Lower lobe of right lung (tissue), 2 donors: Measurements from ENCODE around the gene ADAM10. TPM values are rescaled to one million over a fixed set of nuclear protein-coding genes. Genes with fewer than 3 reads are reported as not detected.

ENCODE experiments used
- ATAC-seq, 2 donors: fragments of 200-7000 bp; cut with Tn5 transposase; one replicate each; pipeline ENCODE4 v1.9.1; 2020 to 2022; ENCODE audit warnings: mild to moderate bottlenecking in 2 of 2, moderate library complexity in 2 of 2
- DNase-seq: peaks from one replicate; pipeline ENCODE4 v3.0.0-alpha.2; 2020
- H3K27ac ChIP-seq: fragments of 200-600 bp; one replicate; pipeline ENCODE4 v1.8.0; 2022
- H3K27me3 ChIP-seq: fragments of 200-600 bp; one replicate; pipeline ENCODE4 v1.8.0; 2022; ENCODE audit warnings: low read depth
- H3K36me3 ChIP-seq: fragments of 200-600 bp; one replicate; pipeline ENCODE4 v1.8.0; 2022; ENCODE audit warnings: mild to moderate bottlenecking
- H3K4me1 ChIP-seq: fragments of 200-600 bp; one replicate; pipeline ENCODE4 v1.8.0; 2022
- H3K4me3 ChIP-seq: fragments of 200-600 bp; one replicate; pipeline ENCODE4 v1.8.0; 2022; ENCODE audit warnings: mild to moderate bottlenecking
- H3K9me3 ChIP-seq: fragments of 200-600 bp; one replicate; pipeline ENCODE4 v1.8.0; 2022
- intact Hi-C: fragments of 100-400 bp; cut with DNase I; formaldehyde crosslinking; loops from one replicate; pipeline ENCODE4 v1.11.0; 2022
- total RNA-seq: library from RNA; stranded (reverse); fragmentation: NEBNext Ultra II Directional; extraction: Animal tissue kit (Norgen Biotek cat#: 25700); gene quantifications from one replicate; pipeline ENCODE4 v1.2.1, GENCODE V29; 2021
- TF ChIP-seq, protein P1 (sequence below): fragments of 200-600 bp; IDR thresholded peaks from one replicate; pipeline ENCODE4 v1.8.0; 2022; ENCODE audit warnings: antibody characterized with exemption, mild to moderate bottlenecking
- donor health status: DM: no; HTN: yes; CAD: no; lungs with severe emphysema.

ADAM10 gene
- total RNA-seq, 1 donor from 2014 or later, result 166 TPM

DNA sequence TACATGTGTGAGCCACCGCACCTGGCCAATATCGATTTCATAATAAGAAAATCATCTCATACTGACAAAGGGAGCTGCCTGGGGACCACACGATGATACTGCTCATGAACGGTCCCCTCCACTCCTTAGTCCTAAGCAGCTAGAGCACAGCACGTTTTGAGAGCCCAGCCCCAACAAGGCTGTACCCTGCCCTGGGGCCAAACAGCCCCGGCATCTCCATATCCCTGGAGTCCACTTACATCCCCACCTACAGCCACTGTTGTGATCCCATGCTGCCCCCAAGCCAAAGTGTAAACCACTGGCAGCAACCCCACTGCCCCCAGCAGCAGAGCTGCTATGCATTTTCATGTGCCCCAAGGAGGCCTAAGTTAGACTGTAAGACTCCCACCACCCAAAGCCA lies 52.8 kb downstream of the ADAM10 start:
- Histone ChIP-seq H3K36me3 (peaks cover 5% of the 10 kb centered on the region), H3K9me3 (peaks cover 5% of the 10 kb centered on the region), H3K4me3 (no peak overlapping the region), H3K27ac (no peak overlapping the region), H3K27me3 (no peaks in the 10 kb centered on the region), H3K4me1 (peaks cover 20% of the 10 kb centered on the region)
- DNase-seq (no peak), ATAC-seq (peak in 1 of 2 donors; percentile 29)
- TF ChIP-seq, protein P1, sequence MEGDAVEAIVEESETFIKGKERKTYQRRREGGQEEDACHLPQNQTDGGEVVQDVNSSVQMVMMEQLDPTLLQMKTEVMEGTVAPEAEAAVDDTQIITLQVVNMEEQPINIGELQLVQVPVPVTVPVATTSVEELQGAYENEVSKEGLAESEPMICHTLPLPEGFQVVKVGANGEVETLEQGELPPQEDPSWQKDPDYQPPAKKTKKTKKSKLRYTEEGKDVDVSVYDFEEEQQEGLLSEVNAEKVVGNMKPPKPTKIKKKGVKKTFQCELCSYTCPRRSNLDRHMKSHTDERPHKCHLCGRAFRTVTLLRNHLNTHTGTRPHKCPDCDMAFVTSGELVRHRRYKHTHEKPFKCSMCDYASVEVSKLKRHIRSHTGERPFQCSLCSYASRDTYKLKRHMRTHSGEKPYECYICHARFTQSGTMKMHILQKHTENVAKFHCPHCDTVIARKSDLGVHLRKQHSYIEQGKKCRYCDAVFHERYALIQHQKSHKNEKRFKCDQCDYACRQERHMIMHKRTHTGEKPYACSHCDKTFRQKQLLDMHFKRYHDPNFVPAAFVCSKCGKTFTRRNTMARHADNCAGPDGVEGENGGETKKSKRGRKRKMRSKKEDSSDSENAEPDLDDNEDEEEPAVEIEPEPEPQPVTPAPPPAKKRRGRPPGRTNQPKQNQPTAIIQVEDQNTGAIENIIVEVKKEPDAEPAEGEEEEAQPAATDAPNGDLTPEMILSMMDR, result no peak
- intact Hi-C loops, result no loop called here

DNA sequence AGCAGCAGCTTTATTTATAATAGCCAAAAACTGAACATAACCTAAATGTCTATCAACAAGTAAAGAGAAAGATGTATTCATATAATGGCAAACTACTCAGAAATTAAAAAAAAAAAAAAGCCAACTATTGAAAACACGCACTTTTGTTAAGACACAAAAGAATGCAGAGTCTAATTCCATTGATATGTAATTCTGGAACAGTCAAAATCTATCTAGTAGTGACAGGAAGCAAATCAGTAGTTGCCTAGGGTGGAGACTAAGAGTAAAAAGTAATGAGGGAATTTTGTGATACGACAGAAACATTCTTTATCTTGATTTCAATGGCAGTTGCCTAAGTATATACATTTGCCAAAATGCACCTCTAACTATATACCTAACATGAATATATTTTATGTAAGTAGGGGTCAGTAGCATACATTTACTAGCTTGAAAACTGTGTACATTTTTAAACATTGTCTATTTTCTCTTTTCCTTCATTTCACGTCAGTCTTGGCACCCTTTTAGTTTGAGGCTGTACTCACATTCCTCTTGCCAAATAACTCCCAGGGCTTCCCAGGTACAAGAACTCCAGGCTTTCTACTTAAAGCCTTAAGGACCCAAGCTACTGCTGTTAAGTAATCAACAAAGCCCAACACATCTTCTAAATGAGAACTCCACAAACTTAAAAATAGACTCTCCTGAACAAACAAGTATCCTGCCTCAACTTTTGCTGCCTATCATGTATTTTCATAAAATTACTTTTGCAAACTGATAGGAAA lies 54.7 kb downstream of the ADAM10 start:
- TF ChIP-seq, protein P1, result no peak
- no peaks in the 10 kb centered on the region for H3K36me3 ChIP-seq
- ATAC-seq (peak; percentile 71 to 91), DNase-seq (no peak)
- intact Hi-C loops, result no loop called here
- peak overlapping the region; percentile 22 for H3K27ac ChIP-seq
- peaks cover 5% of the 10 kb centered on the region for H3K9me3 ChIP-seq
- peaks cover 20% of the 10 kb centered on the region for H3K4me1 ChIP-seq
- no peaks in the 10 kb centered on the region for H3K27me3 ChIP-seq
- H3K4me3 ChIP-seq, result no peak overlapping the region

GRCh38 chr15:58690703-58691102 lies 58.8 kb downstream of the ADAM10 start:
- ATAC-seq (peak in 1 of 2 donors; percentile 37), DNase-seq (no peak)
- Histone ChIP-seq H3K27ac (no peak overlapping the region), H3K9me3 (no peaks in the 10 kb centered on the region), H3K4me3 (no peak overlapping the region), H3K27me3 (no peaks in the 10 kb centered on the region), H3K4me1 (peaks cover 19% of the 10 kb centered on the region), H3K36me3 (no peaks in the 10 kb centered on the region)
- intact Hi-C loops, result no loop called here
- TF ChIP-seq, protein P1, result no peak

GRCh38 chr15:58689646-58690045 lies 59.9 kb downstream of the ADAM10 start:
- intact Hi-C loops, result no loop called here
- no peak for ATAC-seq
- H3K36me3 ChIP-seq, result no peaks in the 10 kb centered on the region
- TF ChIP-seq, protein P1, result no peak
- H3K4me1 ChIP-seq, result peaks cover 9% of the 10 kb centered on the region
- no peaks in the 10 kb centered on the region for H3K9me3 ChIP-seq
- H3K27me3 ChIP-seq, result no peaks in the 10 kb centered on the region
- no peak for DNase-seq
- H3K27ac ChIP-seq, result no peak overlapping the region
- no peak overlapping the region for H3K4me3 ChIP-seq

GRCh38 chr15:58686286-58686685 lies 63.2 kb downstream of the ADAM10 start:
- no peaks in the 10 kb centered on the region for H3K9me3 ChIP-seq
- H3K4me3 ChIP-seq, result no peak overlapping the region
- intact Hi-C loops, result no loop called here
- ATAC-seq, result no peak
- TF ChIP-seq, protein P1, result no peak
- H3K27ac ChIP-seq, result no peak overlapping the region
- no peaks in the 10 kb centered on the region for H3K27me3 ChIP-seq
- no peaks in the 10 kb centered on the region for H3K4me1 ChIP-seq
- H3K36me3 ChIP-seq, result no peaks in the 10 kb centered on the region
- no peak for DNase-seq
